HepG2 (cell line): ENCODE data around the gene CYBRD1. TPM values are rescaled to one million over a fixed set of nuclear protein-coding genes. Genes with fewer than 3 reads are reported as not detected.
A peak's percentile ranks its signal among the peaks of the same experiment; 100 is the strongest.

ENCODE experiments used
- ARID3A ChIP-seq: IDR thresholded peaks from 2 replicates; pipeline ENCODE4 v1.6.1; 2012; ENCODE audit warnings: low read depth, low read length, improper control_type of control experiment
- CBX1 ChIP-seq: IDR thresholded peaks from one replicate; pipeline ENCODE4 v1.6.1; 2016; ENCODE audit warnings: antibody characterized with exemption, low read depth
- CEBPB ChIP-seq: IDR thresholded peaks from 2 replicates; pipeline ENCODE4 v1.6.1; 2011; ENCODE audit warnings: low read depth, low read length, improper control_type of control experiment, borderline replicate concordance
- FOXA3 ChIP-seq: IDR thresholded peaks from 2 replicates; pipeline ENCODE4 v1.6.1; 2016; ENCODE audit warnings: missing genetic modification reagents, missing compliant biosample characterization
- FOXC1 ChIP-seq: sonication (generic); formaldehyde crosslinking; IDR thresholded peaks from 2 replicates; pipeline ENCODE4 v1.8.0; 2022; ENCODE audit warnings: mild to moderate bottlenecking, missing genetic modification reagents, borderline replicate concordance
- HIC2 ChIP-seq: sonication (generic); formaldehyde crosslinking; IDR thresholded peaks from 2 replicates; pipeline ENCODE4 v1.9.0; 2022; ENCODE audit warnings: low read depth, missing genetic modification reagents
- HMGXB3 ChIP-seq: sonication (generic); formaldehyde crosslinking; IDR thresholded peaks from 2 replicates; pipeline ENCODE4 v1.4.0; 2020; ENCODE audit warnings: missing genetic modification reagents, borderline replicate concordance
- KLF6 ChIP-seq: IDR thresholded peaks from 2 replicates; pipeline ENCODE4 v1.8.0; 2016; ENCODE audit warnings: missing biosample characterization, missing genetic modification reagents
- MIXL1 ChIP-seq: IDR thresholded peaks from 2 replicates; pipeline ENCODE4 v1.6.1; 2016
- MXD4 ChIP-seq: IDR thresholded peaks from 2 replicates; pipeline ENCODE4 v1.6.1; 2016; ENCODE audit warnings: mild to moderate bottlenecking, missing biosample characterization, missing genetic modification reagents
- NFYB ChIP-seq: sonication (generic); formaldehyde crosslinking; IDR thresholded peaks from 2 replicates; pipeline ENCODE4 v1.4.0; 2020; ENCODE audit warnings: missing genetic modification reagents
- NFYC ChIP-seq: IDR thresholded peaks from 2 replicates; pipeline ENCODE4 v1.6.1; 2016; ENCODE audit warnings: missing genetic modification reagents, missing compliant biosample characterization
- NR2C2 ChIP-seq: sonication (generic); formaldehyde crosslinking; IDR thresholded peaks from 2 replicates; pipeline ENCODE4 v1.4.0; 2020; ENCODE audit warnings: missing genetic modification reagents, mild to moderate bottlenecking, moderate library complexity, borderline replicate concordance
- PHF8 ChIP-seq: sonication (generic); formaldehyde crosslinking; IDR thresholded peaks from 2 replicates; pipeline ENCODE4 v1.5.0; 2020; ENCODE audit warnings: missing genetic modification reagents
- POLR2AphosphoS5 ChIP-seq: IDR thresholded peaks from 2 replicates; pipeline ENCODE4 v1.6.1; 2012; ENCODE audit warnings: low read depth, low read length
- SAP130 ChIP-seq: IDR thresholded peaks from 2 replicates; pipeline ENCODE4 v1.6.1; 2016; ENCODE audit warnings: low read depth
- SIN3A ChIP-seq: IDR thresholded peaks from 2 replicates; pipeline ENCODE4 v1.6.1; 2011; ENCODE audit warnings: low read depth, mild to moderate bottlenecking, control low read depth, low read length, borderline replicate concordance
- SMAD9 ChIP-seq: sonication (generic); formaldehyde crosslinking; IDR thresholded peaks from 2 replicates; pipeline ENCODE4 v1.5.1; 2020; ENCODE audit warnings: mild to moderate bottlenecking, missing genetic modification reagents
- SOX13 ChIP-seq, 3 experiments: fragments of 450-650 bp in 1 of 3; sonication (generic) in 1 of 3; formaldehyde crosslinking in 1 of 3; IDR thresholded peaks in 2 of 3; conservative IDR thresholded peaks in 1 of 3; 2 replicates each; pipeline versions ENCODE4 v1.5.0 to v1.6.1; 2016 to 2020; ENCODE audit warnings: antibody characterized with exemption in 1 of 3, mild to moderate bottlenecking in 1 of 3, missing compliant biosample characterization in 1 of 3, missing genetic modification reagents in 1 of 3, moderate library complexity in 1 of 3
- TEAD3 ChIP-seq: optimal IDR thresholded peaks from 2 replicates; pipeline ENCODE3; 2016; ENCODE audit warnings: borderline replicate concordance
- ZBTB33 ChIP-seq: sonication (generic); formaldehyde crosslinking; IDR thresholded peaks from 2 replicates; pipeline ENCODE4 v1.4.0; 2020; ENCODE audit warnings: missing genetic modification reagents
- ZNF205 ChIP-seq: IDR thresholded peaks from 2 replicates; pipeline ENCODE4 v1.6.1; 2018; ENCODE audit warnings: missing biosample characterization, missing genetic modification reagents
- polyA plus RNA-seq, 8 experiments: library from polyadenylated mRNA; depleted of rRNA in 3 of 8; stranded (reverse) in 7 of 8; unstranded in 1 of 8; fragments of >200 nt; fragmentation: Illumina TruSeq in 4 of 8; extraction: Trizol in 4 of 8; gene quantifications; 2 replicates each; pipeline versions ENCODE4 v1.2.1 to v1.2.3, GENCODE V29; 2011 to 2016; ENCODE audit warnings: low read depth in 4 of 8, missing spikeins in 1 of 8, mixed read lengths in 1 of 8; ENCODE audit not compliant: insufficient read depth in 1 of 8
- total RNA-seq, 5 experiments: library from RNA; depleted of rRNA; stranded (reverse); fragments of >200 nt; fragmentation: Illumina TruSeq; extraction: Trizol; gene quantifications; 2 replicates each; pipeline ENCODE4 v1.2.3, GENCODE V29; 2016; ENCODE audit warnings: low read depth in 1 of 5

CYBRD1 gene
- total and polyA plus RNA-seq, 2 of the 13 experiments (the other 11 are each of a cell fraction or from before 2014, with no cell fraction given) = 0.13 to 0.42 TPM

GRCh38 chr2:171553858-171554257, 31.6 kb downstream of the CYBRD1 start (continued):
- TF ChIP-seq HMGXB3 (CRISPR knock-in tag) = peak; percentile 91
- TF ChIP-seq POLR2AphosphoS5 = peak; percentile 58
- TF ChIP-seq SMAD9 (CRISPR knock-in tag) = no peak
- peak; percentile 48; the same call in 1 of the 2 replicates for TF ChIP-seq SIN3A
- no peak for TF ChIP-seq NR2C2
- TF ChIP-seq NFYC = peak; percentile 82
- TF ChIP-seq ZBTB33 (CRISPR knock-in tag) = 0 out of 2 replicates have a peak, but pooled peaks have one; percentile 18
- TF ChIP-seq HIC2 (CRISPR knock-in tag) = no peak
- TF ChIP-seq NFYB = peak; percentile 83
- 0 out of 2 replicates have a peak, but pooled peaks have one; percentile 28 for TF ChIP-seq KLF6 (CRISPR knock-in tag)
- peak; percentile 61; the same call in 1 of the 2 replicates for TF ChIP-seq ARID3A
- no peak for TF ChIP-seq SOX13 (IDR thresholded peaks at IDR 0.05)
- peak in 1 of 2 experiments; percentile 39; a peak in 1 of 4 replicates for TF ChIP-seq SOX13 (CRISPR knock-in tag; conservative IDR thresholded peaks at IDR 0.05 in 1 of 2, IDR thresholded peaks at IDR 0.05 in 1 of 2)
- TF ChIP-seq FOXA3 = peak; percentile 7; the same call in 1 of the 2 replicates
- TF ChIP-seq MIXL1 (CRISPR knock-in tag) = 0 out of 2 replicates have a peak, but pooled peaks have one; percentile 20
- peak; percentile 61; the same call in 1 of the 2 replicates for TF ChIP-seq CEBPB
- no peak for TF ChIP-seq MXD4 (CRISPR knock-in tag)
- peak; percentile 23 for TF ChIP-seq CBX1
- TF ChIP-seq TEAD3 = peak; percentile 7
- TF ChIP-seq SAP130 (CRISPR knock-in tag) = peak; percentile 66
- TF ChIP-seq ZNF205 = no peak
- TF ChIP-seq PHF8 (CRISPR knock-in tag) = peak; percentile 43; the same call in 1 of the 2 replicates
- 0 out of 2 replicates have a peak, but pooled peaks have one; percentile 23 for TF ChIP-seq FOXC1
